Hindlimb muscle (tissue), 1 donor: ENCODE measurements around the gene BMPR1A. TPM values are rescaled to one million over a fixed set of nuclear protein-coding genes. Genes with fewer than 3 reads are reported as not detected.
"Not testable (repeated sequence)": the region's sequence is repeated elsewhere in the genome, so short reads cannot be mapped to it uniquely, and the experiment has no call there.

Experiments
- DNase-seq: peaks from one replicate; pipeline ENCODE4 v3.0.0-alpha.2; 2013
- polyA plus RNA-seq: library from polyadenylated mRNA; unstranded; fragments of 120-200 nt; gene quantifications from one replicate; pipeline ENCODE4 v1.2.1, GENCODE V29; 2013; ENCODE audit not compliant: insufficient read length

BMPR1A gene
- polyA plus RNA-seq, 1 donor, result 45.2 TPM

DNA sequence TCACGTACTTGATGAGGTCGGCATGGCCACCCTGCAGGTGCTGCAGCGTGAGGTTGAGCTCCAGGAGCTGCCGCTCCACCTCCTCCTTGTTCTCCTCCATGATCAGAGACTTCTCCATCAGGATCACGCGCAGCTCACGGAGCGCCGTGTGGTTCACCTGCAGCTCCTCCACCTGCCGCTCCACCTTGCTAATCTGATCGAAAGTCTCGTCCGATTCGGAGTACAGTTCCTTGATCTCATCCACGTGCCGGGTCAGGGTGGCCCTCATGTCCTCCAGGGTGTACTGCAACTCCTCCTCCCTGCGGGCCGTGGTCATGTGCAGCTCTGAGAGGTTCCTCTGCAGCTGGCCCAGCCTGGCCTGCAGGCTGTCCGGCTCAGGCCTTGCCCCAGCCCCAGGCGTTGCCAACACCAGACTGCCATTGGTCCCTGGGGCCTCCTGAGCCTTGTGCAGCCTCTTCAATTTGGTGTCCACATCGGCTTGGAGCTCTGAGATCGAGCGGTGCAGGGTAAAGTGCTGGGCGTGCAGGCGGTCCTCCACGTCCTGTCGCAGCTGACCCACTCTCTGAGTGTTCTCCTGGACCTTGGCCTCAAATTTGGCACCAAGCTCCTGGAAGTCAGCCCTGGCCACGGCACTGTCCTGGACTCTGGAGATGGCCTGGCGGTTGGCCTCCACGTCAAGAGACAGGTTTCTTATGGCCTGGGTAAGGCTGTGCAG, 187.1 kb downstream of the BMPR1A start:
- no peak for DNase-seq

DNA sequence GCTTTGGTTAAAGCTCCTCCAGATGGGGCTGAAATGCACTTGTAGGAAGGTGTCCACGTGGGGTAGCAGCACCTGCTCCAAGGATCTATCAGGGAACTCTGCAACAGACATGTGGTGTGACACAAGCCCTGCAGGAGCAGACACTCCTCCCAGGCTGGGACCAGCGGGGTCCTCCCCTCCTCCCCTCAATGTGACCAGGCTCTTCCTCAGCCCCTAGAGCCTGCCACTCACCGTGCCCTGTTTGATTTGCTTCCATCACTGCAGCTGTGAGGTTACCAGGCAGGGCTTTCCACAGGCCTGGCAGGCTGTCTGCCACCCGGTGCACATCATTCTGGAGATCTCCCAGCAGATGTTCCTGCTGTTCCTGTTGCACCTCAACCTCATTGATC, 187.6 kb downstream of the BMPR1A start:
- DNase-seq, result no peak

DNA sequence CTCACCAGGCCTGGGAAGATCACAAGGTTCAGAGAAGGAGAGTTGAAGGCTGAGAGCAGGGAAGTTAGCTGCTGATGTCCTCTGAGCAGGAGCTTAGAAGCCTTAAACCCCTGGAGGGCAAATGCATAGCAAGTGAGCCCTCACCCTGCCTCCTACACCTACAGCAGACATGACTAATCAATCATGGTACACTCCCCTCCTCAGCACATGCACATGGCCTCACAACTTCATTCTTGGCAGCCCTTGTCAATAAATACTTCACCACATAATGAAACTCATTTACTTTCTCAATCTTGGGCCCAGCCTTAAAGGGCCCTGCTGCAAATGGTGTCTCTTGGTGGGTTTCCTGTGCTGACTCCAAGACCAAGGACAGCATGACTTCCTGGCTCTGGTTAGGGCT, 188.1 kb downstream of the BMPR1A start:
- no peak for DNase-seq

DNA sequence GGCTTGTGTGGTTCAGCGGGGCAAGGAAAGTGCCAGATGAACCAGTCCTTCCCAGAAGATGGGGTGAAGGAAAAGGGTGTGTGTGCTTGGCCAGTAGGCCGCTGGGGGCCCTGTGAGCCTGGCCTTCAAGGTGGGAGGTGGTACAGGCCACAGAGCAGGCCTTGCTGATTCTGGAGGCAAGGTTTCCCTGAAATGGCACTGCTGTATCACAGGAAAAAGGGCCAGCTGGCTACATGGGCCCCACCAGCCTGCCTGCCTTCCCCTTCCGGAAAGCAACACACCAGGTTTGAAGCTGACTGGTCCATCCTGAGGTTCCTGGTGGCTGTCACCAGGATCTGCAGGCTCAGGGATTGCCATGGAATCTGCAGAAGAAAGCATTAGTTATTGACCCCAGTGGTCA, 188.5 kb downstream of the BMPR1A start:
- no peak for DNase-seq

DNA sequence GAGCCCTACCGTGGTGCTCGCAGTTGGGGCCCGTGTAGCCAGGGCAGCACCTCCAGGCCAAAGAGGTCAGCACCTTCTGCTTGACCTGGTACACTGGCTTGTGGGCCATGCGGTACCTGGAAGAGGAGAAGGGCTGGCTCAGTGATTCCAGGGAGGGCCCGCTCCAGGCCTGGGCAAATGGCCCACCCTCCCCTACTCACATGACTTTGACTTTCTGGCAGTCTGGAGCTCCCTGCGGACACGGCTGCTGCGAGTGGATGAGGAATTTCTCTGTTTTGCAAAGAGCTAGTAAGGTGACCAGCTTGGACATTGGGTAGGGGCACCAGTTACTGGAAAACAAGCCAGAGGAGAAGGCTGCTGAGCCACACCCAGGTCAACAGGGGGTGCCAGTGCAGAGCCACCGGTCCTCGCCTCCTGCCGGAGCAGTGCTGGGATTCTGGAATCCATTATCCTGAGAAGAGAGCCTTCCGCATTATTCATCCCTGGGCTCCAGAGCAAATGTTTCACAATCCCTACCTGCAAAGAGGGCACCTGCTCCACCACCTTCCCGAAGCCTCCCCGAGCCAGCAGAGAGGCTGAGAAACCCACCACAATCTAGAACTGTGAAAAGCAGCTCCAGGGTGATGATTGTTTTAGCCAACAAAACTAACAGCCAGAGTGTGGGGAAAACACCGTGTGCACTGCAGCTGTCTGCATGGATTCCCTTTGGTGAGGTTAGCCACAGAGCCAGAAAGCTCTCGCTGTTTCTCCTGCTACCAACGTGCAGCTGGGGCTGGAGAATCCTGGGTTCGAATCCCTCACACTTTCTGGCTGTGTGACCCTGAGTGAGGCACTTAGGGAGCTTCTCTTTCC, 189.2 kb downstream of the BMPR1A start:
- no peak for DNase-seq

DNA sequence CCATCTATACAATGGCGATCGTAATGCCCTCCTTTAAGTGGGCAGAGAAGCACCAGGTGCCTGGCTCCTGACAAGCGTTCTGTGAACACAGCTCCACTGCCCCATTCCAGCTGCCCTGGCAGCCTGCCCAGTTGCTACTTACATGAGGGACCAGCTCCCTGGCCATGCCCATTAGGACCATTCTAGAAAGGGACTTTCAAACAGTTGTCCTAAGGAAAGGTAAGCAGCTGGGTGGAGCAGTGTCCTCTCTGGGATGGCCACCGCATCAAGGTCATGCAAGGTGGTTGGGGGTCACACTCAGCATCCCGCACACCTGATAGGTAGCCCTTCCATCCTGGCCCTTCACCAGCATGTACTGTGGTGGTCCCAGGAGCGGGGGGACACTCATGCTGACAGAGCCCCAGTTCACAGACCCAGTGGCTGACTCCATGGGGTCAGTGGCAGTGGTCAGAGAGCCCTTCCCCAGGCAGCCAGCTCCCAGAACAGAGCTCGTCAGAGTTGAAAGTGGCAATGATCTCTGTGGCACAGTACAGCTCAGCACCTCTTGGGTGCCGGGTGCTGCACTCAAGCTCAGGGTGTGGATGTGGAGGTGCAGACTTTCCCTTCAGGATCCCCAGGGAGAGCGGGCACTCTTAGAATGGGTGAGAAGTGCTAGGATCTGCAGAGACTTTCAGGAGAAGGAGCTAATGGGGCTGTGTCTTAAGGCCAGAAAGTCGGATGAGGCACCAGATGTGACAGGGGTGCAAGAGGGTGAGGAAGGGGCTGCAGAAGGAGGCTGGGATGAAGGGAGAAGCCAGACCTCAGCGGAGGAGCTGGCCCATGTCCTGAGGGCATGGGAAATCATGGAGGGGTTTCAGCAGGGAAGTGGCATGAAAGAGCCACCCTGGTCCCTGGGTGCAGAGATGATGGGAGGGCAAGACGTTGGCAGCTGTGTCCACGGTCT, 190.1 kb downstream of the BMPR1A start:
- DNase-seq, result no peak

DNA sequence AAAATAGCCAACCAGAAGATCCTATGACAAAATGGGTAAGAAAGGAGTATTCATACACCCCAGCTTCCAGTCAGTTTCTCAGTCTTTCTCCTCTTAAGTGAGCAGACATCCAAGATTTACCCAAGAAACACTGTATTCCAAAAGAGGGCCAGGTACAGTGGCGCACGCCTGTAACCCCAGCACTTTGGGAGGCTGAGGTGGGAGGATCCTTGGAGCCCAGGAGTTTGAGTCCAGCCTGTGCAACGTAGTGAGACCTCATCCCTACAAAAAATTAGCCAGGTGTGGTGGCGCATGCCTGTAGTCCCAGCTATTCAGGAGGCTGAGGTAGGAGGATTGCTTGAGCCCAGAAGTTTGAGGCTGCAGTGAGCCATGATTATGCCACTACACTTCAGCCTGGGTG, 191.4 kb downstream of the BMPR1A start:
- DNase-seq, result not testable (repeated sequence)

DNA sequence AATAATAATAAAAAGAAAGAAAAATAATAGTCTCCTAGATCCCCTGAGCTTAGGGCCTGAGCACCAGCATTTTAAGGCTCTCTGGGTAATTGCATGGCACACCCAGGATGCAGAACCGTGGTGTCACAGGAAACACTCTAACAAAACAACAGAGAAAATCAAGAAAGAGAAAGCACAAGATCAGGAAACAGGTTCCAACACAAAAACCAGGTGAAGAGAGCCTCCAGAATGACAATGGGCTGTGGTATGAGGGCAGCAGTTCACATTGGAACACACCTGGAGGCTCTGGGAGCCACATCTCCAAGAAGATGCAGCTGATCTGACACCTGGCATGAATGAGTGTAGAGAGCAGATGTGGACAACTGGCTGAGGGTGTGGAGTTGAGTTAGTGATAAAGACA, 193.9 kb downstream of the BMPR1A start:
- no peak for DNase-seq

DNA sequence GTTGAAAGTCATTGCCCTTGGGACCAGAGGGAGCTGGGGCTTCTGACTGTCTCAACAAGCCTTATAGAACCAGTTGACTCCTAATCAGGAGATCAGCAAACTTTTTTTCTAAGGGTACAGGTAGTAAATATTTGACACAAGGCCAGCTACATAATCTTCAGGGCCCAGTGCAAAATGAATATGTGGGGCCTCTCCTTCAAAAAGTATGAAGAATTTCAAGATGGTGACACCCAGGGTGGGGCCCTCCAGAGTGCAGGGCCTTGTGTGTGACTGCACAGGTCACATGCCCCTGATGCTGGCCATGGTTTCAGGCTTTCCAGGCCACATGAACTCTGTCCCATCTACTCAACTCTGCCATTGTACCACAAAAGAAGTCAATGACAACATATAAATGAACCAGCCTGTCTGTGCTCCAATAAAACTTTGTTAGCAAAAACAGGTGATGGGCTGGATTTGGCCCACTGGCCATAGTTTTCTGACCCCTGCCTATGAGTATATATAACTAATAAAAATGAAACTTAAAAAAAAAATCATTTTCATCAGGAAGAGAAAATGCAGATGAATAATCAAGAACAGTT, 194.9 kb downstream of the BMPR1A start:
- DNase-seq, result no peak

DNA sequence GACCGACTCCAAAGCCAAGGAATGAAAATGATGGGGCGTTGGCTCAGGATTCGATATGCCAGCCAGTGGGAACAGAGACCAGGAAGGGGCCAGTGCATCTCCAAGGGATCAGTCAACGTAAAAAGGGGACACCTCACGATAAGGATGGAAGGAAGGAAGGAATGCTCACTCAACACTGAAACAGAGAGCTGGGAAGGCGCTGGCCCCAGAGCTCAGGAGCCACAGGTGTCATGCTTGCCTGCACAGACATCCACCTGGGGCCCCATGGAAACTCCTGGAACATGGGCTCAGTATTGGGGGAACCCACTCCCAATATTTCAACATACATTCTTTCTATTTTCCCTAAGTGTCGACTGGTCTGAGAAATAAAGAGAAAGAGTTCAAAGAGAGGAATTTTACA, 195.7 kb downstream of the BMPR1A start:
- no peak for DNase-seq

DNA sequence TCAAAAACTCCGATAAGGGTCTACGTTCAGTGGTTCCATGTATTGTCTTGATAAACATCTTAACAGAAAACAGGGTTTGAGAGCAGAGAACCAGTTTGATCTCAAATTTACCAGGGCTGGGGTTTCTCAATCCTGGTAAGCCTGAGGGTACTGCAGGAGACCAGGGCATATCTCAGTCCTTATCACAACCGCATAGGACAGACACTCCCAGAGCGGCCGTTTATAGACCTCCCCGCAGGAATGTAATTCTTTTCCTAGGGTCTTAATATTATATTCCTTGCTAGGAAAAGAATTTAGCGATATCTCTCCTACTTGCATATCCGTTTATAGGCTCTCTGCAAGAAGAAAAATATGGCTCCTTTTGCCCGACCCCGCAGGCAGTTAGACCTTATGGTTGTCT, 196.3 kb downstream of the BMPR1A start:
- DNase-seq, result not testable (repeated sequence)

DNA sequence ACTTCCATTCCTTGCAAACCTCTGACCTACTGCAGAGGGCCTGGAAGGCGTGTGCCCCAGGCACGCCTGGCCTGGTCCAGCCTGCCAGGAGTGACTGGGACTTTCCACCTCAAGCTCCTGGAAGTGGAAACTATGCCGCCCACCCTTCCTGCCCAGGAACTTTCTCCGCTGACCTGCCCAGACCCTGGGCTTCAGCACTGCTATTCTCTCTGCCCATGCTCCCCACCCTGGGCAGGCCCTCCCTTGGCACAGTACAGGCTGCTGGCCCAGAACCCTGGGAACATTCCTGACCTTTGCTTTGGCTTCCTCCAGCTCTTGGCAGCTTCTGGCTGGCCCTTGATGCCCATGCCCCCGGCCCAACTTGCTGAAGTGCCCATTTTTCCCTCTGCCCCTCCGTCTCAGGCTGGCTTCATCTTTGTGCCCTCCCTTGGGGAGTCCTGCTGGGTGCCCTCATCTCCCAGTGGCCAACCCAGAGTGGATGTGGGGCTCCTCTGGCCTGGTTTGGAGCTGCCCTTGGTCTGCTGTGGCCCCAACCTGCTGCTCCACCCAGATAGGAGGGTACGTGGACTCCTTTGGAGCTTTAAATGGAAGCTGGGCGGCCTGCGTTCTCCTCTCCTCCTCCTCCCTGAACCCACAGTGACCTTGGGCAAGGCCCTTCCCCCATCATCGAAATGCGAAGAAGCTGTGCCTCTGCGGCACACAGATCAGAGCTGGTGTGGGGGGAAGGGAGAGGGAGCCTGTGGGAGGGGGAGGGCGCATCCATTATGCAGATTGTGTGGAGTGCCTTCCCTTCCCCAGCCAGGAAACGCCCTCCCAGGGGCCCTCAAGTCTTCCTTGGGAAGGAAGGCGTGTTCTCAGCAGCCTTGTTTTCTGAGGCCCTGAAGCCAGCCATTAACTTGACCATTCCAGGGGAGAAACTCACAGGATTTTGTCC, 197.6 kb downstream of the BMPR1A start:
- DNase-seq, result peak; percentile 71

DNA sequence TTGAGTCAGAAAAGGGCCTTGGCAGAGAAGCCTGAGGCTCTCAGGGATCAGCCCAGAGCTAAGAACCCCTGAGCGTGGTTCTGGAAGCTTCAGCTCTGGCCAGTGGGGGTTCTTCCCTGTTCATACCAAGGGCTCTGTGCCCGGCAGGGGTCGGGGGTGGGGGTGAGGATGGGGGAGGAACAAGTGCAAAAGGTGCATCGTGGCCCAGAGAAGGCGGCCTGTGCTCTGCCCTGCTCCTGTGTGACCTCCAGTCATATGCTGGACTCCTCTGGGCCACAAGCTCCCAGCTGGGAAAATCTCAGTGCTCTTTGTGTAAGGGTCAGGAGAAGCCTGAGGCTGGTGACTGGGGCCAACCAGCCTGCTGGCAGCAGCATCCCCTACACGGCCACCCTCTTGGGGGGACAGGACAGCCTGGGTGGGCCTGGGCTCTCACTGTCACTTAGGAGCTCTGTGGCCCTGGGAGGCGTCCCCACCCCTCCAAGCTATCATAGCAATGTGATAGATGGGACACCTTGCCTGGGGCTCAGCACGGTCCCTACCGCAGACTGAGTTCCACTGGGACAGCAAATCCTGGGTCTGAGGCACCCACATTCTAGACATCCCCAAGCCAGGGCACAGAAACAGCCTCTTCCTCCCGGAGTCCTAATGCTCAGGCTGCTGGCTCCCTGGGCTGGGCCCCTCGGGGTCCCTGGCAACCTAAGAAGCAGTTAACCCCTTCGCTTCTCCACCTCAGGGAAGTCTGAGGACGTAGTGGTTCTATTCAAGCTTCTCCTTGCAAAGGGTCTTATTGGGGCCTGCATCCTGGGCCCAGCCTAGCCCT, 198.5 kb downstream of the BMPR1A start:
- DNase-seq, result no peak

DNA sequence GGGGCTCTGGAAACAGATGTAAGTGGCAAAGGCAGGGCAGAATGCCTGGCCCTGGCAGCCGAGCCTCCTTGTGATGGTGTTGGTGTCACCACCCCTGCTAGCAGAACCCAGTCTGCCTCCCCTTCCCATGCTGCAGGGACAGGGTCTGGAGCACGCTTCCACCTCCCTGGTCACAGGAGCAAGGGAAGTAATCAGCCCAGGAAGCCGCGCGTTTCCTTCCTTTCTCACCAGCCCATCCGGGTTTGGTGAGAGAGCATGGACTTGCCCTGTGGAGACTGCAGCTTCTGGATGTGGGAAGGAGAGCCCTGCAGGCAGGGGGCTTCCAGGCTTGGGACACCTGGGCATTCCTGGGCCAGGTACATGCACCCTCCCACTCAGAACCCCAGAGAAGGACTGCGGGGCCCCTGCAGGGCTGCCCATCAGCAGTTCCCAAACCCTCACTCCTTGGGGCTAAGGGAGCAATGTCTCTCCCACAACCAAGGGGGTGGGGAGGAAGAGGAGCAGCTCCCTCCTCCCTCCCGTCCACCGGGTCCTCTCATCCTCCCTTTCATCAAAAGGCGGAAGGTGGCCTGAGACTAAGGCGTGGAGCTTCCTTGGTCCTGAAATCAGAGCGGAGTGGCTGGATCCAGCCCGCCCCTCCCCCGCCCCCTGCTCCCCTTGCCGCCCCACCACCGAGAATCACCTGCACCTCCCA, 199.2 kb downstream of the BMPR1A start:
- no peak for DNase-seq

DNA sequence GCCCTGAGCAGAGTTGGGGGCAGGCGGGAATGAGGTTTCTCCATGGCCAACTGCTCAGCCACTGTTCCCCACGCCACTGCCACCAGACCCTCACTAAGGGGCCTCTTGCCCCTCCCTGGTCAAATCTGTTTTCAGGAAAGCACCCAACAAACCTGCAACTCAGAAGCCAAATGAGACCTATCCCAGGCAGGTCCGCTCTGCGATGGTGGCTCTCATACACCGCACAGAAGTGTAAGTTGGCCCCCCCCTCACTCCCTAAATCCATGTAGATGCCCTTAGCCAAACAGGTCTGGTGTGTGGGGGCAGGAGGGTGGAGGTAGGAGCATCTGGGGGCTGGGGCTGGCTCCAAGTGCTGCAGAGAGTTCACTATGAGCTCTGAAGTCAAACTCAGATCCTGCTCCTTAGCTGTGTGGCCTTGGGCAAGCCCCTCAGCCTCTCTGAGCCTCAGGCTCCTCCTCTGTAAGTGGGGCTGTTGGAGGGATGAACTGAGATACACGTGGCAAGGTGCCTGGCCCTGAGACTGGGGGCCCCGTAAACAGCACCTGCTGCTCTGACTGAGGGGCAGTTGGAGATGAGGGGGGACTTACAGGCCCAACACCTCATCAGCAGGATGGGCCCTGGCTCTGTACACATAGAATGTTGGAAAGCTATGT, 199.9 kb downstream of the BMPR1A start:
- no peak for DNase-seq

DNA sequence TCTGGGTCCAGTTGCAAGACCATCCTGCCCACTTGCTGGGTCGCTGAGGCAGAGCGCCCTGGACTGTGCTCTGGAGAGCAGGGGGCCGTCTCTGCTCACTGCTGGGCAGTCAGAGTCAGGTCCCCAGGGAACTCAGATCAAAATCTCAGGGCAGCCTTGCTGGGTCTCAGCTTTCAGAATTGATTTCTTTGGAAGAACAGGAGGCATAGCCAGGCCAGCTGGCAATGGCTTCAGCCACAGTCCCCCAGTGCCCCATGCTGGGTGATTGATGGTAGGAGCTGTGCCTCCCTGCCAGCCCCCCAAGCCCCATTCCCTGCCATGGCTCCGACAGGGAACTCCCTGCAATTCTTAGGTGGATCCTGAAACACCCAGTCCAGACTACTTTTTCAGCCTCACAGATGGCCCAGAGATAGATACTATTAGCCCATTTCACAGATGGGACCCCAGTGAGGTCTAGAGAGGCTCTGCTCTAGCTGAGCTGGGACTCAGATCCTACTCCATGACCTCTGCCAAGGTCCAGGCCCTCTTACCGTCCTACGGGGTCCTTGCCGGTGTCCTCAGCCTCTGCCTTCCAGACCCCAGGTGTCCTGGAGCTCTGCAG, 200.5 kb downstream of the BMPR1A start:
- DNase-seq, result no peak

DNA sequence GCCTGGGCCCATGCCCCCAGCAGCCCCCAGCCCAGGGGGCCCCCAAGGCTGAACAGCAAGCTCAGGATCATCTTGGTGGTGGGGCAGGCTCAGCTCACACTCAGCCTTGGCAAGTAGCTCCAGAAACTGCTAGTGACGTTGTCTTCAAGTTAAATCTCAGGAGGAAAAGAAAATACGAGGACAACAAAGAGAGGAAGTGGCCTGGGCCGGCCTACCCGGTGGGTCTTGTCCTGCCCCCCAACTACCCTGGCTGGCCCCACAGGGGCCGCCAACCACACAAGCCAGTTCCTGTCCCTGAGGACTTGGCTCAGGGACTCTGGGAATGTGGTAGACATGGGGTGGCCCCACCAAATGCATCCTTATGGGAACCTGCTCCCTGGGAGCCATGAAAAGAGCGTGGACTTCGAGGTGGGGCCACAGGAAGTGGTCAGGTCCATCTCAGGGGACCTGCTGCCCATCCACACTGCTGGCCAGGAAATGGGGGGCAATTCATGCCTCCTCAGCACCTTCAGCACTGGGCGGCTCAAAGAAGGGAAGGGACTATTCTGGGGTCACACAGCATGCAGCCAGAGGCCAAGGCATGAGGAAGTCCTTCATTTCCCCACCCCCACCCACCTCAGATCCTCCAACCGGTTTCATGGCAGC, 201.2 kb downstream of the BMPR1A start, which contains the start of gene MMRN2:
TSS of gene MMRN2 (minus strand) at position 145 of the 645 bp plus-strand sequence. CDS start at position 71, 74 bp downstream.
- DNase-seq, result no peak
